IgD-negative memory B cell (primary cell): ENCODE measurements around the gene SCYL3. TPM values are rescaled to one million over a fixed set of nuclear protein-coding genes. Genes with fewer than 3 reads are reported as not detected.
"Not testable (repeated sequence)": the region's sequence is repeated elsewhere in the genome, so short reads cannot be mapped to it uniquely, and the experiment has no call there.

ENCODE experiments used
- H3K27ac Mint-ChIP-seq, 3 donors: one replicate each; pipeline ENCODE4 v1.8.0; 2020 to 2022; ENCODE audit warnings: mild to moderate bottlenecking in 3 of 3, mixed read lengths in 3 of 3, moderate library complexity in 1 of 3
- H3K27me3 Mint-ChIP-seq: one replicate; pipeline ENCODE4 v1.8.0; 2021; ENCODE audit warnings: mixed read lengths
- H3K36me3 Mint-ChIP-seq: one replicate; pipeline ENCODE4 v1.8.0; 2020; ENCODE audit warnings: mild to moderate bottlenecking, mixed read lengths
- H3K4me1 Mint-ChIP-seq, 3 donors: one replicate each; pipeline ENCODE4 v1.8.0; 2020 to 2022; ENCODE audit warnings: mixed read lengths in 3 of 3, mild to moderate bottlenecking in 1 of 3
- H3K4me3 Mint-ChIP-seq, 4 donors: one replicate each; pipeline ENCODE4 v1.8.0; 2020 to 2022; ENCODE audit warnings: mild to moderate bottlenecking in 4 of 4, mixed read lengths in 4 of 4, moderate library complexity in 3 of 4
- H3K9me3 Mint-ChIP-seq, 3 donors: one replicate each; pipeline ENCODE4 v1.8.0; 2020 to 2021; ENCODE audit warnings: mixed read lengths in 3 of 3, mild to moderate bottlenecking in 1 of 3
- polyA plus RNA-seq: library from polyadenylated mRNA; unstranded; fragments of 300-500 nt; fragmentation: Illumina TruSeq; gene quantifications from one replicate; pipeline ENCODE4 v1.2.3, GENCODE V29; 2021

The SCYL3 gene
- polyA plus RNA-seq, 1 donor from 2014 or later = 15.1 TPM

DNA sequence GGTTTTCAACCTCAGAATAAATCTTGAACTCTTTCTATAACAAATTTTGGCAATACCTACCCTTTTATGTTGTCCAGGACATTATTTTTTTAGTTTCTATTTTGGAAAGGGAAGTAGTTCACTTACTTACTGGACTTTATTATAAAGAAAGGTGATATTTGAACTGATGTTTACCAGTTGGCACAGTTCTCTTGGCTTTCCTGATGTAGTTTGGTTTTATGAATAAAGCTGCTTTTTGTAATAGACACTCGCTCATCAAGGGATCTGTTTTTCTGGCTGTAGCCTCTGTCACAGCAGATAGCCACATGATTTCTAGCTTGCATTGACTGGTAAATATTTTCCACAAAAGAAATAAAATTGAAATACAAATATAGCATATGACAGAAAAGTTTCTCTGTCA is 58.0 kb downstream of the SCYL3 start:
- H3K4me1 Mint-ChIP-seq = peaks cover 2 to 7% (median 5%) of the 10 kb centered on the region in 3 donors
- peaks cover 17% of the 10 kb centered on the region for H3K36me3 Mint-ChIP-seq
- no peaks in the 10 kb centered on the region for H3K27me3 Mint-ChIP-seq
- H3K27ac Mint-ChIP-seq = no peak overlapping the region
- H3K4me3 Mint-ChIP-seq = no peak overlapping the region
- H3K9me3 Mint-ChIP-seq = peaks cover 2 to 18% (median 3%) of the 10 kb centered on the region in 3 donors

DNA sequence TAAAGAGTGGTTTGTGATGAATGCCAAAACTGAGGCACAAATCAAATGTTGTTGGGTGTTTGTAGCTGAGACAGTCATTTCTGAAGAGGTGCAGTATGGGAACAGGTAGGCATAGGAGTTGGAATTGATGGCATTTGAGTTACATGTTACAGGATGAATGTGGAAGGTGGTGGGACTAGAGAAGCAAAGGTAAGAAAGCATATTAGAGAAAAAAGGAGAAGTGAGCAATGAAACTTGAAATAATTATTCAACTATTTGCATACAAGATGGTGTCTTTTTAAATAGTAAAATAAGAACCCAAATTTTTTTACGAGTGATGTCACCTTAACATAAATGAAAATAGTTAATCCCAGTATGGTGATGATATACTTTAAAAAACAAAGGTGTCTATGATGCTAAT is 58.8 kb downstream of the SCYL3 start:
- Mint-ChIP-seq H3K27me3 (no peaks in the 10 kb centered on the region), H3K9me3 (peaks cover 2 to 13% (median 3%) of the 10 kb centered on the region in 3 donors), H3K4me3 (peak overlapping the region in 1 of 4 donors; percentile 56), H3K27ac (peak overlapping the region in 1 of 3 donors; percentile 3), H3K36me3 (peaks cover 15% of the 10 kb centered on the region), H3K4me1 (peaks cover 2 to 7% (median 5%) of the 10 kb centered on the region in 3 donors)

DNA sequence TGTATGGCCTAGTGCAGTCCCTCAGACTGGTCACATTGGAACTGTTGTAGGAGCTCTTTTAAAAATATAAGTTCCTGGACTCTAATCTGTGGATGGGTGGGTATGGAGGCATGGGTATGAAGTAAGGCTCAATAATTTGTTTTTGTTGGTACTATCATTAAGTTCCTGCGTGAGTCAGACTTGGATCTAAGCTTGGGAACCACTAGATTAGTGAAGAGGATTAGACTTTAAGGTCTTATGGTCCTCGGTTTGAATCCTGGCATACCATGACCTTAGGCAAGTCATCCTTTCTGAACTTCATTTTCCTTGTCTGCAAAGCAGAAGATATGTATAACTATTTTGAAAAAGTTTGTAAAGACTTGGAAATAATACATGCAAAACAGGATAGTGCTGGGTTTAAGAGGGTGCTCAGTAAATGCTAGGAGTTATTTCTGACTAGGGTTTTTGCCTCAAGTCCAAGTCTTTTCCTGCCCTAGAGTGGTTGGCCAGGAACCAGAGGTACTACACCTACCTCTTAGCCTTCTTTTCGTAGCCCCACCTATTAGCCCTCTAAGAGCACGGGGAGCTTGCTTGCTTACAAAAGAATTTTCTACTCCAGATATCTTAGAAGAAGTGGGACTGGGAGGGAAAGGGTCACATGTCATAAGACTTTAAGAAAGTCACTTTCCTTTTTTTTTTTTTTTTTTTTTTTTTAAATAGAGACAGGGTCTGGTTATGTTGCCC is 60.4 kb downstream of the SCYL3 start:
- peak overlapping the region in 1 of 3 donors; percentile 39 for H3K27ac Mint-ChIP-seq
- no peak overlapping the region for H3K4me3 Mint-ChIP-seq
- H3K27me3 Mint-ChIP-seq = no peaks in the 10 kb centered on the region
- peaks cover 7% of the 10 kb centered on the region for H3K36me3 Mint-ChIP-seq
- peaks cover 3 to 7% (median 5%) of the 10 kb centered on the region in 3 donors for H3K4me1 Mint-ChIP-seq
- H3K9me3 Mint-ChIP-seq = no peaks in the 10 kb centered on the region

- no peak overlapping the region for H3K27ac Mint-ChIP-seq
- no peak overlapping the region for H3K4me3 Mint-ChIP-seq
- H3K4me1 Mint-ChIP-seq = peaks cover 0 to 2% (median under 1%) of the 10 kb centered on the region in 3 donors
- H3K27me3 Mint-ChIP-seq = no peaks in the 10 kb centered on the region
- no peaks in the 10 kb centered on the region for H3K9me3 Mint-ChIP-seq
- peaks cover 8% of the 10 kb centered on the region for H3K36me3 Mint-ChIP-seq
Observed at GRCh38 chr1:169829671-169830070, 64.0 kb downstream of the SCYL3 start.

GRCh38 chr1:169824153-169824552 is 69.5 kb downstream of the SCYL3 start:
- no peaks in the 10 kb centered on the region for H3K27me3 Mint-ChIP-seq
- peaks cover 13% of the 10 kb centered on the region for H3K36me3 Mint-ChIP-seq
- H3K4me1 Mint-ChIP-seq = peaks cover 0 to 2% (median 0%) of the 10 kb centered on the region in 3 donors
- H3K9me3 Mint-ChIP-seq = no peaks in the 10 kb centered on the region
- H3K27ac Mint-ChIP-seq = no peak overlapping the region
- no peak overlapping the region for H3K4me3 Mint-ChIP-seq

DNA sequence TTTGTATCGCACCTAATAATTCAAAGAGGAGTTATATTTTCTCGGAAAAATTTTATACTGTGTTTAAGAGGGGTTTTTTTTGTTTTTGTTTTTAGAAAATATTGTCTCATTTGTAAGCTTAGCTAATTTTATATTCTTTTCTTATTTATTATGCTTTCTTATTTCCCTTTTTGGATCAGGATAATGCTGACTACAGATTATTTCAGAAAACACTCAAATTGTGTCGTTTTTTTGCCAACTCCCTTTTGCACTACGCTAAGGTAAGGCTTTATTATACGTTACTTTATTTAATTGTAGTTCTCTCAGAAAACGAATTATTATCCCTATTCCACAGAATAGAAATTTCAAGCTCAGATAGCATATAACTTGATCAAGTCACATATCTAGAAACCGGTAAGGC is 72.2 kb downstream of the SCYL3 start:
- Mint-ChIP-seq H3K4me3 (no peak overlapping the region), H3K9me3 (no peaks in the 10 kb centered on the region), H3K4me1 (no peaks in the 10 kb centered on the region), H3K27ac (no peak overlapping the region), H3K27me3 (no peaks in the 10 kb centered on the region), H3K36me3 (peaks cover 7% of the 10 kb centered on the region)

- Mint-ChIP-seq H3K36me3 (peaks cover 5% of the 10 kb centered on the region), H3K27ac (no peak overlapping the region)
Observed at GRCh38 chr1:169816617-169817016, 77.1 kb downstream of the SCYL3 start.

DNA sequence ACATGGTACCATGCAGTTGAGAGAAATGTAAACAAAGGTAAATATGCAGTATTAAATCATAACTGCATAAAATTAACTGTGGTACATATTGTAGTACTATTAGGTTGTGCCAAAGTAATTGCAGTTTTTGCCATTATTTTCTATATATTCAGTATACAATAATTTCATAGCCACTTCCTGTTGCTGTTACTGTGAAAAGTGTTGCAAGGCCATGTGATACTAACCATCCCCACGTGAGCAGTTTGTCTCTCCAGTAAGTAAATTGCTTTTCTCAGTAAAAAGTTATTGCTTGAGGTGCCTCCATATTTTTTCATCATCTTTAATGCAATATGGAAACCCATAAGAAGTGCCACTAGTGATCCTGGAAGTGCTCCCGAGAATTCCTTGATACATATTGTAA is 79.4 kb downstream of the SCYL3 start:
- Mint-ChIP-seq H3K27me3 (no peaks in the 10 kb centered on the region), H3K9me3 (no peaks in the 10 kb centered on the region), H3K4me3 (no peak overlapping the region), H3K4me1 (no peaks in the 10 kb centered on the region), H3K36me3 (peaks cover 5% of the 10 kb centered on the region), H3K27ac (no peak overlapping the region)

More at GRCh38 chr1:169816617-169817016, 77.1 kb downstream of the SCYL3 start:
- no peak overlapping the region for H3K4me3 Mint-ChIP-seq
- no peaks in the 10 kb centered on the region for H3K4me1 Mint-ChIP-seq
- no peaks in the 10 kb centered on the region for H3K27me3 Mint-ChIP-seq
- no peaks in the 10 kb centered on the region for H3K9me3 Mint-ChIP-seq

GRCh38 chr1:169812131-169812530 is 81.6 kb downstream of the SCYL3 start:
- no peaks in the 10 kb centered on the region for H3K4me1 Mint-ChIP-seq
- H3K27me3 Mint-ChIP-seq = no peaks in the 10 kb centered on the region
- no peak overlapping the region for H3K4me3 Mint-ChIP-seq
- H3K27ac Mint-ChIP-seq = no peak overlapping the region
- peaks cover 4% of the 10 kb centered on the region for H3K36me3 Mint-ChIP-seq
- no peaks in the 10 kb centered on the region for H3K9me3 Mint-ChIP-seq

- H3K27me3 Mint-ChIP-seq, H3K4me3 Mint-ChIP-seq, H3K27ac Mint-ChIP-seq, H3K36me3 Mint-ChIP-seq, H3K4me1 Mint-ChIP-seq, H3K9me3 Mint-ChIP-seq: not testable (repeated sequence)
Observed at GRCh38 chr1:169811418-169812035, 82.2 kb downstream of the SCYL3 start.

- H3K27ac Mint-ChIP-seq = no peak overlapping the region
- peaks cover 2% of the 10 kb centered on the region for H3K36me3 Mint-ChIP-seq
- no peaks in the 10 kb centered on the region for H3K4me1 Mint-ChIP-seq
- no peaks in the 10 kb centered on the region for H3K9me3 Mint-ChIP-seq
- no peaks in the 10 kb centered on the region for H3K27me3 Mint-ChIP-seq
- H3K4me3 Mint-ChIP-seq = peak overlapping the region in 1 of 4 donors; percentile 43
Observed at GRCh38 chr1:169809370-169810095, 84.2 kb downstream of the SCYL3 start.

- Mint-ChIP-seq H3K4me3 (no peak overlapping the region), H3K27ac (no peak overlapping the region), H3K4me1 (no peaks in the 10 kb centered on the region), H3K36me3 (peaks cover 2% of the 10 kb centered on the region), H3K27me3 (no peaks in the 10 kb centered on the region), H3K9me3 (no peaks in the 10 kb centered on the region)
Observed at GRCh38 chr1:169804941-169805340, 88.8 kb downstream of the SCYL3 start.

DNA sequence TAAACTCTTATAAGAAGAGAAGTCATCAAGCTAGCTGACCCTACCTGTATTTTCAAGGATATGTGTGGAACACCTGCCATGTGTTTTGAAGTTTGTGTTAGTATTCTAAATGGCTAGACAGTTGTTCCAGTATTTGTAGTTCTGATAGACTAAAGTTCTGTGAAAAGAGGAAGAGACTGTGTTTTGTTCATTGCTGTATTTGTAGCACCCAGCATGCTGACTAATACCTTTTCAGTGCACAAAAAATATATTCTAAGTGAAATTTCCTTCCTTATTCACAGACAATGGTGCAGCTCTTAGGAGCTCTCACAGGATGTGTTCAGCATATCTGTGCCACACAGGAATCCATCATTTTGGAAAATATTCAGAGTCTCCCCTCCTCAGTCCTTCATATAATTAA is 90.8 kb downstream of the SCYL3 start:
- H3K27me3 Mint-ChIP-seq = no peaks in the 10 kb centered on the region
- H3K27ac Mint-ChIP-seq = no peak overlapping the region
- no peak overlapping the region for H3K4me3 Mint-ChIP-seq
- no peaks in the 10 kb centered on the region for H3K9me3 Mint-ChIP-seq
- H3K36me3 Mint-ChIP-seq = peaks cover 2% of the 10 kb centered on the region
- peaks cover 0 to under 1% (median 0%) of the 10 kb centered on the region in 3 donors for H3K4me1 Mint-ChIP-seq
